AG04449 (cell line): ENCODE results near the gene MAP4K1.

Source experiments
- CTCF ChIA-PET: fragments of 350-600 bp; formaldehyde crosslinking; extraction: SDS; loops from one replicate; lab custom pipeline; 2021; ENCODE audit warnings: antibody characterized with exemption; lab: Yijun Ruan, JAX
- POLR2A ChIA-PET: fragments of 400-600, 350-600 bp; formaldehyde crosslinking; extraction: SDS; loops from one replicate; lab custom pipeline; 2020; ENCODE audit warnings: antibody characterized with exemption, inconsistent platforms; lab: Yijun Ruan, JAX
- DNase-seq: peaks from one replicate; pipeline ENCODE4 v3.0.0-alpha.2; 2010; ENCODE audit warnings: low read depth, low spot score
- H3K4me3 ChIP-seq: 2 replicates; pipeline ENCODE4 v1.5.1; 2011; ENCODE audit warnings: low read depth, mild to moderate bottlenecking, control low read depth, low read length
- TF ChIP-seq, protein P1 (sequence below): IDR thresholded peaks from one replicate; pipeline ENCODE4 v1.5.1; 2011; ENCODE audit warnings: mild to moderate bottlenecking, moderate library complexity, low read length, control low read depth, inconsistent platforms; ENCODE audit not compliant: insufficient read depth; ENCODE audit errors: missing control alignments

MAP4K1 gene

DNA sequence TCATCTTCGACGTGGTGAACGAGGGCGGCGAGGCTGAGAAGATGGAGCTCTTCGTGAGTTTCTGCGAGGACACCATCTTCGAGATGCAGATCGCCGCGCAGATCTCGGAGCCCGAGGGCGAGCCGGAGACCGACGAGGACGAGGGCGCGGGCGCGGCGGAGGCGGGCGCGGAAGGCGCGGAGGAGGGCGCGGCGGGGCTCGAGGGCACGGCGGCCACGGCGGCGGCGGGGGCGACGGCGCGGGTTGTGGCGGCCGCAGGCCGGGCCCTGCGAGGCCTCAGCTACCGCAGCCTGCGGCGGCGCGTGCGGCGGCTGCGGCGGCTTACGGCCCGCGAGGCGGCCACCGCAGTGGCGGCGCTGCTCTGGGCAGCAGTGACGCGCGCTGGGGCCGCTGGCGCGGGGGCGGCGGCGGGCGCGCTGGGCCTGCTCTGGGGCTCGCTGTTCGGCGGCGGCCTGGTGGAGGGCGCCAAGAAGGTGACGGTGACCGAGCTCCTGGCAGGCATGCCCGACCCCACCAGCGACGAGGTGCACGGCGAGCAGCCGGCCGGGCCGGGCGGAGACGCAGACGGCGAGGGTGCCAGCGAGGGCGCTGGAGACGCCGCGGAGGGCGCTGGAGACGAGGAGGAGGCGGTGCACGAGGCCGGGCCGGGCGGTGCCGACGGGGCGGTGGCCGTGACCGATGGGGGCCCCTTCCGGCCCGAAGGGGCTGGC, 52.6 kb downstream of the MAP4K1 start:
- H3K4me3 ChIP-seq, result no peak overlapping the region
- TF ChIP-seq, protein P1, sequence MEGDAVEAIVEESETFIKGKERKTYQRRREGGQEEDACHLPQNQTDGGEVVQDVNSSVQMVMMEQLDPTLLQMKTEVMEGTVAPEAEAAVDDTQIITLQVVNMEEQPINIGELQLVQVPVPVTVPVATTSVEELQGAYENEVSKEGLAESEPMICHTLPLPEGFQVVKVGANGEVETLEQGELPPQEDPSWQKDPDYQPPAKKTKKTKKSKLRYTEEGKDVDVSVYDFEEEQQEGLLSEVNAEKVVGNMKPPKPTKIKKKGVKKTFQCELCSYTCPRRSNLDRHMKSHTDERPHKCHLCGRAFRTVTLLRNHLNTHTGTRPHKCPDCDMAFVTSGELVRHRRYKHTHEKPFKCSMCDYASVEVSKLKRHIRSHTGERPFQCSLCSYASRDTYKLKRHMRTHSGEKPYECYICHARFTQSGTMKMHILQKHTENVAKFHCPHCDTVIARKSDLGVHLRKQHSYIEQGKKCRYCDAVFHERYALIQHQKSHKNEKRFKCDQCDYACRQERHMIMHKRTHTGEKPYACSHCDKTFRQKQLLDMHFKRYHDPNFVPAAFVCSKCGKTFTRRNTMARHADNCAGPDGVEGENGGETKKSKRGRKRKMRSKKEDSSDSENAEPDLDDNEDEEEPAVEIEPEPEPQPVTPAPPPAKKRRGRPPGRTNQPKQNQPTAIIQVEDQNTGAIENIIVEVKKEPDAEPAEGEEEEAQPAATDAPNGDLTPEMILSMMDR, result no peak
- POLR2A ChIA-PET, result no interaction called here
- CTCF ChIA-PET, result interaction anchor here (1.2 kb wide), 1 partner anchor 364 kb away, joined by 3 read pairs; no protein-coding TSS in a partner anchor
- no peak for DNase-seq

DNA sequence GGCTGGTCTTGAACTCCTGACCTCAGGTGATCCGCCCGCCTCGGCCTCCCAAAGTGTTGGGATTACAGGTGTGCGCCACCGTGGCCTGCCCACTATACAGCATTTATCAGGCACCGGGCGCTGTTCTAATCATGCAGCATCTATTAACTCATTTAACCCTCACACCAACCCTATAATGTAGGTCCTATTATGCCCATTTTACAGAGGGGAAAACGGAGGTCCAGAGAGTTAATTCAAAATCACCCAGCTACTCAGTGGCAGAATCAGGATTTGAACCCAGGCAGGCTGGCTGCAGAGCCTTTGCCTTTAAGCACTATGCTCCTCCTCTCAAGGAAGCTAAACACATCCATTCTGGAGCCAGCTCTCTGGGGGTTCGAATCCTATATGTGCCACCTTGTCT, 54.3 kb downstream of the MAP4K1 start:
- no peak overlapping the region for H3K4me3 ChIP-seq
- TF ChIP-seq, protein P1, result no peak
- no peak for DNase-seq
- POLR2A ChIA-PET, result no interaction called here
- CTCF ChIA-PET, result no interaction called here

DNA sequence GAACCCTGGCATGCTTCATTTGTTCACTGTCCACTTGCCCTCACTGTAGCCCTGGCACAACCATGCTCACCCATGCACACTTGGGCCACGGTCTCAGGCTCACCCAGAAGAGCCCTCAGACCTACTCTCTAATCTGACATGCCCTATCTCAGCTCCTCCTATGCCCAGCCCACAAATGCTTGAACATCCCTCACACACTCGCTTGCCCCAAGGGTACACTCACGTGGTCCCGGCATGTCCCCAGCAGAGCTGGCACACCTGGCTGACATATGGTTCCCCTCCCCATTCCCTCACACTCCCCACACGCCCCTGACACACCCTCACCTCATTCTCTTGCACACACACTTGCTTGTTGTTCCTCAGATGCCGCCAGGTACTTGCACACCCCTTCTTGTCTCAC, 55.7 kb downstream of the MAP4K1 start:
- no peak for DNase-seq
- POLR2A ChIA-PET, result no interaction called here
- TF ChIP-seq, protein P1, result no peak
- no peak overlapping the region for H3K4me3 ChIP-seq
- CTCF ChIA-PET, result interaction anchor here (1.8 kb wide), 1 partner anchor 17 kb away, joined by 5 read pairs; no protein-coding TSS in a partner anchor

DNA sequence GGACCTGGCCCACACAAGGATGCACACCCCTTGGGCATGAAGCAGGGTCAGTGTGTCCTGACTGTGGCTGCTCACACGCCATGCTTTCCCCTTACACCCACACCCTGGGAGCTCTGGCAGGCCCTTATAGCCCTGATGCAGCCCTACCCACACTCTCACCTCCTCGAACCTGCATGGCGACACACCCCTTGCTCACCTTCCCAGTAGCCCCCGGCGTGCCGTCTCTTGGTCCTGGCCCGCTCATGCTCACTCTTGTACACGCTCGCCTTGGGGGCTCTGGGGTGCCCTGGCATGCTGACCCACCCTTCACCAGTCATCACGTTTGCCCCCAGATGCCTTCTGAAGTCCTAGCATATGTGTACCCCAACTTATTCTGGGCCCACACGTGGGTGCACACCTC, 56.1 kb downstream of the MAP4K1 start:
- TF ChIP-seq, protein P1, result no peak
- H3K4me3 ChIP-seq, result no peak overlapping the region
- ChIA-PET POLR2A (no interaction called here), CTCF (interaction anchor here (1.8 kb wide), 1 partner anchor 17 kb away, joined by 5 read pairs; no protein-coding TSS in a partner anchor)
- DNase-seq, result no peak

DNA sequence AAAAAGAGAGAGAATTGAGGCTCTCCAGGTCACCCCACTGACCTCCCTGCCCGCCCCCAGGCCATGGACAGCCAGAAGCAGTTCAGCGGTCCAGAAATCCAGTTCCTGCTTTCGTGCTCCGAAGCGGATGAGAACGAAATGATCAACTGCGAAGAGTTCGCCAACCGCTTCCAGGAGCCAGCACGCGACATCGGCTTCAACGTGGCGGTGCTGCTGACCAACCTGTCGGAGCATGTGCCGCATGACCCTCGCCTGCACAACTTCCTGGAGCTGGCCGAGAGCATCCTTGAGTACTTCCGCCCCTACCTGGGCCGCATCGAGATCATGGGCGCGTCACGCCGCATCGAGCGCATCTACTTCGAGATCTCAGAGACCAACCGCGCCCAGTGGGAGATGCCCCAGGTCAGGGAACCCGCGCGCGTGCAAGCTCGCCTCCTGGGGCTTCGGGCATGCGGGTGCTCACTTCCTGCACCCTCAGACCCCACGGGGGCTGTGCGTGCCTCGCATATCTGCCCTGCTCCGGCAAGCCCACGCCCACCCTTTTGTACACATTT, 56.6 kb downstream of the MAP4K1 start:
- CTCF ChIA-PET, result interaction anchor here (1.8 kb wide), 1 partner anchor 16 kb away, joined by 5 read pairs; no protein-coding TSS in a partner anchor
- no peak for DNase-seq
- no peak overlapping the region for H3K4me3 ChIP-seq
- TF ChIP-seq, protein P1, result no peak
- POLR2A ChIA-PET, result no interaction called here
